ENCODE measurements around the gene BABAM1.

The BABAM1 gene

DNA sequence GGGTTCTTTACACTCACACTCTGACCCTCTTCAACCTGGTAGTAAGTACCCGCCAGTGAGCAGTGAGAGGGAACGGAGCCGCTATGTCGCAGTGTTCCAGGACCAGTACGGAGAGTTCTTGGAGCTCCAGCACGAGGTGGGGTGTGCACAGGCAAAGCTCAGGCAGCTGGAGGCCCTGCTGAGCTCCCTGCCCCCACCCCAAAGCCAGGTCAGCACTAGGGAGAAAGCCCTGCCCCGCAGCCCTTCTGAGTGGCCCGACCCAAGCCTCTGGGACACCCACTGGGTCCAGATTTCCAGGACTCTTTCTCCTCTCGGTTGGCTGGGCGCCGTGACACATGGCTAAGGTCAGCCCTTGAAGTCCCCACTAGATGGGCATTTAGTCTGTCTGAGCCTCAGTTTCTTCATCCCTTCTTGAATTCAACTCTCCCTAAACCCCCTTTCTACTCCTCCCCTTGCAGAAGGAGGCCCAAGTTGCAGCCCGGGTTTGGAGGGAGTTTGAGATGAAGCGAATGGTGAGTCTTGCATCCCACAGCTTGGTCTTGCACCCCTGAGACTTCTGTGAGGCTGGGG is 39.4 kb upstream of the BABAM1 start:
- H3K4me3 Mint-ChIP-seq = no peak overlapping the region
- DNase-seq = no peak
- peaks cover 16% of the 10 kb centered on the region for H3K36me3 Mint-ChIP-seq (ENCODE audit: low read depth)
- TF ChIP-seq, protein P1, sequence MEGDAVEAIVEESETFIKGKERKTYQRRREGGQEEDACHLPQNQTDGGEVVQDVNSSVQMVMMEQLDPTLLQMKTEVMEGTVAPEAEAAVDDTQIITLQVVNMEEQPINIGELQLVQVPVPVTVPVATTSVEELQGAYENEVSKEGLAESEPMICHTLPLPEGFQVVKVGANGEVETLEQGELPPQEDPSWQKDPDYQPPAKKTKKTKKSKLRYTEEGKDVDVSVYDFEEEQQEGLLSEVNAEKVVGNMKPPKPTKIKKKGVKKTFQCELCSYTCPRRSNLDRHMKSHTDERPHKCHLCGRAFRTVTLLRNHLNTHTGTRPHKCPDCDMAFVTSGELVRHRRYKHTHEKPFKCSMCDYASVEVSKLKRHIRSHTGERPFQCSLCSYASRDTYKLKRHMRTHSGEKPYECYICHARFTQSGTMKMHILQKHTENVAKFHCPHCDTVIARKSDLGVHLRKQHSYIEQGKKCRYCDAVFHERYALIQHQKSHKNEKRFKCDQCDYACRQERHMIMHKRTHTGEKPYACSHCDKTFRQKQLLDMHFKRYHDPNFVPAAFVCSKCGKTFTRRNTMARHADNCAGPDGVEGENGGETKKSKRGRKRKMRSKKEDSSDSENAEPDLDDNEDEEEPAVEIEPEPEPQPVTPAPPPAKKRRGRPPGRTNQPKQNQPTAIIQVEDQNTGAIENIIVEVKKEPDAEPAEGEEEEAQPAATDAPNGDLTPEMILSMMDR (IDR thresholded peaks at IDR 0.05) = no peak
- peaks cover 11% of the 10 kb centered on the region for H3K4me1 Mint-ChIP-seq
- H3K27me3 Mint-ChIP-seq (ENCODE audit: low read depth, poor library complexity) = peaks cover 3% of the 10 kb centered on the region
- H3K27ac Mint-ChIP-seq = no peak overlapping the region
- H3K9me3 Mint-ChIP-seq = no peaks in the 10 kb centered on the region

DNA sequence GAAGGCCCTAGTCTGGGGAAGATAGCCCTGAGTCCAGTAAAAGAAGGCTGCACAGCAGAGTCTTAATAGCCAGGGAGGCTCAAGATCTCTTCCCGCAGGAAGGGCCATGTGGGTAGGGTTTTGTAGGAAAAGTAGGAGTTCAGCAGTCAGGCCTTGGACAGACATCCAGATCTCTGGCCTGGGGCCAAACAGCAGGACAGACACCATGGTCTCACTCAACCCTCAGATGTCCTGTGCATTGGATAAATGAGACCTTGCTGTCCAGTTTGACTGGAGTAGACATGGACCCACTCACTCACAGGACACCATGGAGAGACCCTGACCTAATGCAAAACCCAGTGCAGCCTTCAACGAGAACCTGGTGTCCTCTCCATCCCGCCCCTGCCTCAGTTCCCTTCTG is 37.4 kb upstream of the BABAM1 start:
- Mint-ChIP-seq H3K27ac (no peak overlapping the region), H3K27me3 (ENCODE audit: low read depth, poor library complexity) (peaks cover 4% of the 10 kb centered on the region), H3K9me3 (no peaks in the 10 kb centered on the region), H3K4me1 (peaks cover 25% of the 10 kb centered on the region), H3K4me3 (no peak overlapping the region), H3K36me3 (ENCODE audit: low read depth) (peaks cover 32% of the 10 kb centered on the region)
- DNase-seq = no peak
- TF ChIP-seq, protein P1 (IDR thresholded peaks at IDR 0.05) = no peak

DNA sequence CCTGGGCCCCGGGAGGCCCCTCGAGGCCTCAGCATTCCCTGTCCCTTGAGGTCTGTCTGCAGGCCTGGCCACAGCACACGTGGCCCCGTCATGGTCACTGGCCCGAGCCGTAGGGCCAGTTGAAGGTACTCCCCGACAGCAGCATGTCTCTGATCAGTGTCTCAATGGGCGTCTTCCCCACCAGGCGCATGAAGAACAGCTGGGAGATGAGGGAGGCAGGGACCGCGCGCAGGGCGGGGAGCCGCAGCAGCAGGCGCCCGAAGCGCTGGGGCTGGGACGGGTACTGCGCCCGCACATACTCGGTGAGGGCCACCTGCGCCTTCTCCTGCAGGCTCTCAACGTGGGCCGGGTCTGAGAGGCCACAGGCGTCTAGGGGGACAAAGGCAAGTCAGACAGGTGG is 35.0 kb upstream of the BABAM1 start:
- Mint-ChIP-seq H3K27me3 (ENCODE audit: low read depth, poor library complexity) (peaks cover 4% of the 10 kb centered on the region), H3K36me3 (ENCODE audit: low read depth) (peaks cover 32% of the 10 kb centered on the region), H3K27ac (no peak overlapping the region), H3K9me3 (no peaks in the 10 kb centered on the region), H3K4me1 (peaks cover 30% of the 10 kb centered on the region), H3K4me3 (no peak overlapping the region)
- no peak for DNase-seq
- TF ChIP-seq, protein P1 (IDR thresholded peaks at IDR 0.05) = no peak

DNA sequence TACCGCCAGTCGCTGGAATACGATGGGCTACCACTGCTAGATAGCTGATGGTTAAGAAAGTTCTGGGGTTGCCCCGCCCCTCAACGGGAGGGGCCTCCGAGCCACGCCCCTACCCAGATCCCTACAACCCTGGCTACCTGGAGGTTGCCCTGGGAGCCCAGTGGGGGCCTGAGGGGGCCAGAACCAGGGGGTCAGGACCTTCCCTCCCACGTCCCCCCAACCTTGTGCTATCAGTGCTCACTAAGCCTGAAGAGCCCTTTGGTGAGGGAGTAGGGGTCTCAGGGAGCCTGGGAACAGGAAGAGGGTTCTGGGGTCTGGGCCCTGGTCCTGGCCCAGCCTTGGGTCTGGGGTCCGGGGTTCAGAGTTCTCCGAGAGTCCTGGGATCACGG is 32.3 kb upstream of the BABAM1 start:
- H3K27me3 Mint-ChIP-seq (ENCODE audit: low read depth, poor library complexity) = peaks cover 4% of the 10 kb centered on the region
- no peak overlapping the region for H3K27ac Mint-ChIP-seq
- DNase-seq = peak; percentile 59
- TF ChIP-seq, protein P1 (IDR thresholded peaks at IDR 0.05) = no peak
- H3K36me3 Mint-ChIP-seq (ENCODE audit: low read depth) = peaks cover 45% of the 10 kb centered on the region
- peaks cover 42% of the 10 kb centered on the region for H3K4me1 Mint-ChIP-seq
- H3K4me3 Mint-ChIP-seq = peak overlapping the region; percentile 65
- H3K9me3 Mint-ChIP-seq = no peaks in the 10 kb centered on the region

DNA sequence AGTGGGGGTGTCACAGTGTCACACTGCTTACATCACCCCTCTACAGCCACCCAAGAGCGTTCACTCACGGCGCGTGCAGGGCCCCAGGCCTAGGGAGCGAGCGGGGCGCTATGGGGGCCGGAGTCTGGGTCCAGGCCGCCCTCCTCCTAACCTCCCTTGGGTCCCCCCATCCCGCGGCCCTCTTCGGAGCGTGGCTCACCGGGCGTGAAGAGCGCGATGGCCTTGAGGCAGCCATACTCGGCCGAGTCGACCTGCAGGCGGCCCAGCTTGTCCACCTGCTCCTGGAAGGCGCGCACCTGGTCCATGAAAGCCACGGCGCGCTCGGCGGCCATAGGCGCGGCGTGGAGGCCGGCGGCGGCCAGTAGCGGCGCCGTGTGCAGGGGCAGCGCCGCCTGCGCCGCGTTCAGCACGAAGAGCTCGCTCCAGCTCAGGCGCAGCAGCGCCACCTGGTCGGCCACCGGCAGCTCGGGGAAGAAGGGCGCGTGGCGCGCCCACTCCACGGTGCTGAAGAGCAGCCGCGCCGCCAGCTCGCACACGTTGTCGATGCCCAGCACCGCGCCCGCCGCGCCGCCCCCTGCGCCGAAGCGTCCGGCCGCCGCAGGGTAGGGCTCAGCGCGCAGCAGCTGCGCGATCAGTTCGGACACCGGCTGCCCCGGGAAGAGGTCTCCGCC is 31.8 kb upstream of the BABAM1 start:
- Mint-ChIP-seq H3K4me3 (peak overlapping the region; percentile 54), H3K36me3 (ENCODE audit: low read depth) (peaks cover 44% of the 10 kb centered on the region), H3K27ac (no peak overlapping the region), H3K4me1 (peaks cover 47% of the 10 kb centered on the region), H3K9me3 (no peaks in the 10 kb centered on the region), H3K27me3 (ENCODE audit: low read depth, poor library complexity) (peaks cover 4% of the 10 kb centered on the region)
- peak; percentile 75 for DNase-seq
- TF ChIP-seq, protein P1 (IDR thresholded peaks at IDR 0.05) = no peak

All from nephron progenitor cell (in vitro differentiated cells).